PFSK-1 (cell line): Measurements from ENCODE around the gene MAPK4.

Experiments
- FOXP2 ChIP-seq: optimal IDR thresholded peaks from 2 replicates; pipeline ENCODE3; 2011; ENCODE audit warnings: borderline replicate concordance, control low read depth, inconsistent platforms; ENCODE audit not compliant: insufficient read depth; ENCODE audit errors: extremely low read length, extremely low read depth
- POLR2AphosphoS5 ChIP-seq: IDR thresholded peaks from 2 replicates; pipeline ENCODE4 v1.6.1; 2012; ENCODE audit warnings: low read depth, mild to moderate bottlenecking, control low read depth, low read length, moderate library complexity
- SIN3A ChIP-seq: IDR thresholded peaks from 2 replicates; pipeline ENCODE4 v1.6.1; 2012; ENCODE audit warnings: mild to moderate bottlenecking, low read length, moderate library complexity, borderline replicate concordance; ENCODE audit not compliant: insufficient read depth
- TAF1 ChIP-seq: IDR thresholded peaks from 2 replicates; pipeline ENCODE4 v1.6.1; 2012; ENCODE audit warnings: low read length, control low read depth, borderline replicate concordance; ENCODE audit not compliant: insufficient read depth
- TF ChIP-seq, protein P1 (sequence below), 2 experiments: IDR thresholded peaks; 2 replicates each; pipeline versions ENCODE4 v1.6.1 to v1.8.0; 2011 to 2012; ENCODE audit warnings: low read depth in 2 of 2, low read length in 2 of 2, control low read depth in 1 of 2, inconsistent platforms in 1 of 2, mild to moderate bottlenecking in 1 of 2, moderate library complexity in 1 of 2; ENCODE audit not compliant: insufficient read depth in 1 of 2

MAPK4 gene

GRCh38 chr18:50528806-50529205, 31.1 kb upstream of the MAPK4 start:
- no peak for TF ChIP-seq SIN3A
- TF ChIP-seq POLR2AphosphoS5, result no peak

DNA sequence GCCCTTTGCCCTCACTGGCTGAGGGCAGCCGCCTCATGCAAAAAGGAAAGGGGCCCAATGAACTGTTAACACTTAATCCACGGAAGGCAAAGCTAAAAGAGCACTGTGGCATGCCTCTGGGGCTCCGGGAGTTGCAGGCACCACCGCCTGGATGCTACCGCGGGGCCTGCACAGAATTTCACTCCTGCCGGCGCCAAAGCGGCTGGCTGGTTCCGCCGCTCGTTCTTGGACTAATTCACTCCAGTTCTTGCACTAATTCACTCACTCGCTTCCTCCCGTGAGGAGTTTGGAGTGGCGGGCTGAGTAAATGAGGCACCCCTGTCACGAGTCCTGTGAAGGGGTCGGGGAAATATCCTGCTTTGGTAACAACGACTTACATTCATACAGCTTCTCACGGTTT, 14.0 kb upstream of the MAPK4 start:
- TF ChIP-seq POLR2AphosphoS5 (no peak), SIN3A (no peak), TAF1 (no peak), FOXP2 (no peak)
- TF ChIP-seq, protein P1, sequence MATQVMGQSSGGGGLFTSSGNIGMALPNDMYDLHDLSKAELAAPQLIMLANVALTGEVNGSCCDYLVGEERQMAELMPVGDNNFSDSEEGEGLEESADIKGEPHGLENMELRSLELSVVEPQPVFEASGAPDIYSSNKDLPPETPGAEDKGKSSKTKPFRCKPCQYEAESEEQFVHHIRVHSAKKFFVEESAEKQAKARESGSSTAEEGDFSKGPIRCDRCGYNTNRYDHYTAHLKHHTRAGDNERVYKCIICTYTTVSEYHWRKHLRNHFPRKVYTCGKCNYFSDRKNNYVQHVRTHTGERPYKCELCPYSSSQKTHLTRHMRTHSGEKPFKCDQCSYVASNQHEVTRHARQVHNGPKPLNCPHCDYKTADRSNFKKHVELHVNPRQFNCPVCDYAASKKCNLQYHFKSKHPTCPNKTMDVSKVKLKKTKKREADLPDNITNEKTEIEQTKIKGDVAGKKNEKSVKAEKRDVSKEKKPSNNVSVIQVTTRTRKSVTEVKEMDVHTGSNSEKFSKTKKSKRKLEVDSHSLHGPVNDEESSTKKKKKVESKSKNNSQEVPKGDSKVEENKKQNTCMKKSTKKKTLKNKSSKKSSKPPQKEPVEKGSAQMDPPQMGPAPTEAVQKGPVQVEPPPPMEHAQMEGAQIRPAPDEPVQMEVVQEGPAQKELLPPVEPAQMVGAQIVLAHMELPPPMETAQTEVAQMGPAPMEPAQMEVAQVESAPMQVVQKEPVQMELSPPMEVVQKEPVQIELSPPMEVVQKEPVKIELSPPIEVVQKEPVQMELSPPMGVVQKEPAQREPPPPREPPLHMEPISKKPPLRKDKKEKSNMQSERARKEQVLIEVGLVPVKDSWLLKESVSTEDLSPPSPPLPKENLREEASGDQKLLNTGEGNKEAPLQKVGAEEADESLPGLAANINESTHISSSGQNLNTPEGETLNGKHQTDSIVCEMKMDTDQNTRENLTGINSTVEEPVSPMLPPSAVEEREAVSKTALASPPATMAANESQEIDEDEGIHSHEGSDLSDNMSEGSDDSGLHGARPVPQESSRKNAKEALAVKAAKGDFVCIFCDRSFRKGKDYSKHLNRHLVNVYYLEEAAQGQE (IDR thresholded peaks at IDR 0.05; ENCODE audit: insufficient read depth in 1 of 2, low read depth in 2 of 2, low read length in 2 of 2), result no peak

DNA sequence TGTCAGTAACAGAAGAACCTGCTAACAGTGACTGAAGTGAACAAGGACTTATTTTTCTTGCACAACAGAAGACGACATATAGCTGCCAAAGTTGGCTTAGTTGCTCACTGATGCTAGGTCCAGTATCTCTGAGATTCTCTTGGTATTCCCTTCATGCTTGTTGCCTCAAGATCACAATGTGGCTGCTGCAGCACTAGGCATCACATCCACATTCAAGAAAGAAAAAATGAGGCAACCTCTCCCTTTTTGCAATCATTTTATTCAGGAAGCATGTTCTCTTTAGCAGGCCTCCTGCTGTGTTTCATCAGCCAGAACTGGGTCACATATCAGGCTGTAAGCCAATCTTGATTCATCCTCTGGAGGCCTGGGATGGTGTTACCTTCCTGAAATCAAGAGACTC, 11.7 kb upstream of the MAPK4 start:
- TF ChIP-seq SIN3A (no peak), TAF1 (no peak), FOXP2 (no peak), POLR2AphosphoS5 (no peak)
- TF ChIP-seq, protein P1 (IDR thresholded peaks at IDR 0.05; ENCODE audit: insufficient read depth in 1 of 2, low read depth in 2 of 2, low read length in 2 of 2), result no peak

- TF ChIP-seq POLR2AphosphoS5, result no peak
- no peak for TF ChIP-seq SIN3A
- TF ChIP-seq FOXP2, result no peak
- TF ChIP-seq TAF1, result no peak
- TF ChIP-seq, protein P1 (IDR thresholded peaks at IDR 0.05; ENCODE audit: insufficient read depth in 1 of 2, low read depth in 2 of 2, low read length in 2 of 2), result no peak
These were observed 1.7 kb upstream of the MAPK4 start for GRCh38 chr18:50558157-50558556.

GRCh38 chr18:50558948-50559751, 737 bp upstream of the MAPK4 start:
- TF ChIP-seq POLR2AphosphoS5, result no peak
- no peak for TF ChIP-seq FOXP2
- TF ChIP-seq SIN3A, result no peak
- TF ChIP-seq, protein P1 (IDR thresholded peaks at IDR 0.05; ENCODE audit: insufficient read depth in 1 of 2, low read depth in 2 of 2, low read length in 2 of 2), result no peak
- TF ChIP-seq TAF1, result no peak
